Astrocyte (in vitro differentiated cells and primary cell): ENCODE results near the gene TMPRSS6. TPM values are rescaled to one million over a fixed set of nuclear protein-coding genes. Genes with fewer than 3 reads are reported as not detected.

ENCODE experiments used
- DNase-seq: peaks from one replicate; pipeline ENCODE4 v3.0.0-alpha.2; 2010; ENCODE audit warnings: low read depth
- FAIRE-seq: peaks from 2 replicates; lab custom pipeline; 2011; peaks lifted over from hg19 to GRCh38; lab: Jason Lieb, UNC
- H2AFZ ChIP-seq: 2 replicates; pipeline ENCODE4 v1.6.0; 2012; ENCODE audit warnings: low read depth, low read length, inconsistent platforms
- H3K27ac ChIP-seq: 2 replicates; pipeline ENCODE4 v1.5.1; 2011; ENCODE audit warnings: low read depth, low read length, inconsistent platforms
- H3K27me3 ChIP-seq: 2 replicates; pipeline ENCODE4 v1.6.0; 2011; ENCODE audit warnings: low read length, inconsistent platforms; ENCODE audit not compliant: insufficient read depth
- H3K36me3 ChIP-seq: 2 replicates; pipeline ENCODE4 v1.5.1; 2011; ENCODE audit warnings: low read length, inconsistent platforms; ENCODE audit not compliant: insufficient read depth
- H3K4me1 ChIP-seq: 2 replicates; pipeline ENCODE4 v1.5.1; 2011; ENCODE audit warnings: low read length, inconsistent platforms; ENCODE audit not compliant: insufficient read depth
- H3K4me2 ChIP-seq: 2 replicates; pipeline ENCODE4 v1.6.0; 2012; ENCODE audit warnings: low read length, inconsistent platforms
- H3K4me3 ChIP-seq: 2 replicates; pipeline ENCODE4 v1.5.1; 2011; ENCODE audit warnings: low read depth, mild to moderate bottlenecking, low read length, inconsistent platforms; ENCODE audit not compliant: insufficient read depth
- H3K79me2 ChIP-seq: 2 replicates; pipeline ENCODE4 v1.6.0; 2012; ENCODE audit warnings: mild to moderate bottlenecking, low read length, inconsistent platforms; ENCODE audit not compliant: insufficient read depth
- H3K9ac ChIP-seq: 2 replicates; pipeline ENCODE4 v1.6.0; 2012; ENCODE audit warnings: mild to moderate bottlenecking, low read length, inconsistent platforms
- H3K9me3 ChIP-seq: 2 replicates; pipeline ENCODE4 v1.5.1; 2012; ENCODE audit warnings: low read depth, mild to moderate bottlenecking, low read length, inconsistent platforms; ENCODE audit not compliant: insufficient read depth
- H4K20me1 ChIP-seq: 2 replicates; pipeline ENCODE4 v1.6.0; 2012; ENCODE audit warnings: low read length, inconsistent platforms; ENCODE audit not compliant: insufficient read depth
- H3K27ac Mint-ChIP-seq: one replicate; pipeline ENCODE4 v1.8.0; 2021; ENCODE audit warnings: mild to moderate bottlenecking, mixed read lengths; ENCODE audit not compliant: unreplicated experiment
- H3K27me3 Mint-ChIP-seq: one replicate; pipeline ENCODE4 v1.8.0; 2021; ENCODE audit warnings: low read depth, mixed read lengths; ENCODE audit not compliant: unreplicated experiment
- H3K36me3 Mint-ChIP-seq: one replicate; pipeline ENCODE4 v1.8.0; 2021; ENCODE audit warnings: low read depth, mixed read lengths; ENCODE audit not compliant: unreplicated experiment
- H3K4me1 Mint-ChIP-seq: one replicate; pipeline ENCODE4 v1.8.0; 2021; ENCODE audit warnings: low read depth, mixed read lengths; ENCODE audit not compliant: unreplicated experiment
- H3K4me3 Mint-ChIP-seq: one replicate; pipeline ENCODE4 v1.8.0; 2021; ENCODE audit warnings: mild to moderate bottlenecking, moderate library complexity, mixed read lengths; ENCODE audit not compliant: unreplicated experiment
- H3K9me3 Mint-ChIP-seq: one replicate; pipeline ENCODE4 v1.8.0; 2021; ENCODE audit warnings: mild to moderate bottlenecking, mixed read lengths; ENCODE audit not compliant: unreplicated experiment
- CTCF ChIP-seq: IDR thresholded peaks from 2 replicates; pipeline ENCODE4 v1.5.1; 2011; ENCODE audit warnings: low read depth, mild to moderate bottlenecking, inconsistent platforms, low read length, moderate library complexity; ENCODE audit not compliant: insufficient read depth
- EZH2 ChIP-seq: IDR thresholded peaks from 2 replicates; pipeline ENCODE4 v1.6.1; 2012; ENCODE audit warnings: mild to moderate bottlenecking, low read length, inconsistent platforms; ENCODE audit not compliant: insufficient read depth
- total RNA-seq: library from RNA; stranded (reverse); gene quantifications from 2 replicates; pipeline ENCODE4 v1.2.1, GENCODE V29; 2021

Gene TMPRSS6
- total RNA-seq, 1 donor from 2014 or later = not detected

GRCh38 chr22:37128555-37129281, 19.2 kb upstream of the TMPRSS6 start:
- no peaks in the 10 kb centered on the region for H3K4me1 ChIP-seq
- H3K79me2 ChIP-seq = no peaks in the 10 kb centered on the region
- H2AFZ ChIP-seq = no peak overlapping the region
- DNase-seq (no peak), FAIRE-seq (no peak)
- H3K4me3 ChIP-seq = no peak overlapping the region
- H3K9me3 ChIP-seq = no peaks in the 10 kb centered on the region
- TF ChIP-seq EZH2 (no peak), CTCF (no peak)
- H4K20me1 ChIP-seq = no peaks in the 10 kb centered on the region
- no peak overlapping the region for H3K9ac ChIP-seq
- no peaks in the 10 kb centered on the region for H3K36me3 Mint-ChIP-seq
- peaks cover 1% of the 10 kb centered on the region for H3K9me3 Mint-ChIP-seq
- H3K36me3 ChIP-seq = no peaks in the 10 kb centered on the region
- H3K27ac Mint-ChIP-seq = no peak overlapping the region
- no peak overlapping the region for H3K4me3 Mint-ChIP-seq
- H3K27me3 ChIP-seq = no peaks in the 10 kb centered on the region
- H3K27ac ChIP-seq = no peak overlapping the region
- peaks cover 32% of the 10 kb centered on the region for H3K27me3 Mint-ChIP-seq
- H3K4me2 ChIP-seq = no peak overlapping the region
- no peaks in the 10 kb centered on the region for H3K4me1 Mint-ChIP-seq

GRCh38 chr22:37127350-37127878, 17.9 kb upstream of the TMPRSS6 start:
- peaks cover 2% of the 10 kb centered on the region for H3K9me3 Mint-ChIP-seq
- no peaks in the 10 kb centered on the region for H3K36me3 ChIP-seq
- no peaks in the 10 kb centered on the region for H4K20me1 ChIP-seq
- no peaks in the 10 kb centered on the region for H3K4me1 ChIP-seq
- H3K27me3 Mint-ChIP-seq = peaks cover 32% of the 10 kb centered on the region
- no peak overlapping the region for H3K9ac ChIP-seq
- H3K27me3 ChIP-seq = peaks cover 5% of the 10 kb centered on the region
- no peak overlapping the region for H3K4me3 Mint-ChIP-seq
- no peak for FAIRE-seq
- H3K27ac ChIP-seq = no peak overlapping the region
- no peak overlapping the region for H2AFZ ChIP-seq
- TF ChIP-seq CTCF (no peak), EZH2 (no peak)
- no peaks in the 10 kb centered on the region for H3K36me3 Mint-ChIP-seq
- H3K4me2 ChIP-seq = no peak overlapping the region
- H3K79me2 ChIP-seq = no peaks in the 10 kb centered on the region
- H3K4me3 ChIP-seq = no peak overlapping the region
- H3K4me1 Mint-ChIP-seq = no peaks in the 10 kb centered on the region
- no peak for DNase-seq
- no peaks in the 10 kb centered on the region for H3K9me3 ChIP-seq
- H3K27ac Mint-ChIP-seq = no peak overlapping the region

DNA sequence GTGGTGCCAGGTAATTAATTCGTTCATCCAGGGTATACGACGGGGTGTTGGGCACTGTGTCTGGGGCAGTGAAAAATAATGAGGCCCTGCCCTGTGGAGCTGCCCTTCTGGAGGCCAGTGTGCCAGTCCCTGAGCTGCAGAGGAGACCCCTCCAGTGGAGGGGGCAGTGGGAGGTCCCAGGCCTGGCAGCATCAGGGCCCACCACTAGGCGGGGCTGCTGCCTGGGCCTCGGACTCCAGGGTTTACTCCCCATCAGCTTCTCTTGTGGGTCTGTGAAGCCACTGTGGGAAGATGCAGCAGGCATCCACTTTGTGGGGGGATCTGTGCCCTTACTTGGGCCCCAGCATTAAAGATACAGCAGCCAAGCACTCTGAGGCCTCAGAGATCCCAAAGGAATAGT, 17.4 kb upstream of the TMPRSS6 start:
- Mint-ChIP-seq H3K27me3 (peaks cover 31% of the 10 kb centered on the region), H3K27ac (no peak overlapping the region), H3K36me3 (no peaks in the 10 kb centered on the region), H3K9me3 (peaks cover 2% of the 10 kb centered on the region), H3K4me1 (peaks cover 2% of the 10 kb centered on the region), H3K4me3 (no peak overlapping the region)
- Histone ChIP-seq H3K9me3 (no peaks in the 10 kb centered on the region), H4K20me1 (no peaks in the 10 kb centered on the region), H3K27me3 (peaks cover 5% of the 10 kb centered on the region), H3K4me2 (no peak overlapping the region), H3K4me3 (no peak overlapping the region), H2AFZ (no peak overlapping the region), H3K36me3 (no peaks in the 10 kb centered on the region), H3K4me1 (peaks cover 4% of the 10 kb centered on the region), H3K79me2 (no peaks in the 10 kb centered on the region), H3K27ac (no peak overlapping the region), H3K9ac (no peak overlapping the region)
- FAIRE-seq = no peak
- no peak for TF ChIP-seq CTCF
- TF ChIP-seq EZH2 = no peak
- no peak for DNase-seq
